Measurements from ENCODE around the gene ANKMY1.

ANKMY1 gene

DNA sequence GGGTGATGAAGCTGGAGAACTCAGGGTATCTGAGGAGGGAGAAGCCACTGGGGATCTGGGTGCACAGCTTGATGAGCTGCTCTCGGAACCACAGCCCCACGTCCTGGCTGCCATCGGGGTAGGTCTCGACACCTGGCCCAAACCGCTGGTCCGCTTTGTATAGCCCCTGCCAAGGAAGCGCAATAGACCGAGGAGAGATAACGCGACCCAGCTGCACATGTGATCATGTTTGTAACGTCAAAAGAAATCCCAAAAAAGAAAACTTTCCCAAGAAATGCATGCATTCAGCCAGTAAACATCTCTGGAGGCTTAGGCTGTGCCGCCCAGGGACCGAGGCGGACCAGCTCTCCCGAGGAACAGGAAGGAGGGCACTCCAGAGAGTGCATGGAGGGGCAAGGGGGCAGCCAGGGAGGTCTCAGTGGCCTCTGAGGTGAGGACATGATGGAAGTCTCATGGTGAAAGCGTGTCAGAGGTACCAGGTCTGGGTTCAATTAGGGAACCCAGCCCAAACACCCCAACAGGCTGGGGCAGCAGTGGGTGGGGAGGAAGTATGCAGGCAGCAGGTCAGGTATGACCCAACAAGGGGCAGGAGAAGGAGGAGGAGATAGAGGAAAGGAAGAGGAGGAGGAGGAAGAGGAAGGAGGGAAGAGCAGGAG, 28.3 kb downstream of the ANKMY1 start:
- H3K27me3 ChIP-seq: no peaks in the 10 kb centered on the region
- H3K4me3 ChIP-seq: no peak overlapping the region
- no peak for DNase-seq
- TF ChIP-seq, protein P1, sequence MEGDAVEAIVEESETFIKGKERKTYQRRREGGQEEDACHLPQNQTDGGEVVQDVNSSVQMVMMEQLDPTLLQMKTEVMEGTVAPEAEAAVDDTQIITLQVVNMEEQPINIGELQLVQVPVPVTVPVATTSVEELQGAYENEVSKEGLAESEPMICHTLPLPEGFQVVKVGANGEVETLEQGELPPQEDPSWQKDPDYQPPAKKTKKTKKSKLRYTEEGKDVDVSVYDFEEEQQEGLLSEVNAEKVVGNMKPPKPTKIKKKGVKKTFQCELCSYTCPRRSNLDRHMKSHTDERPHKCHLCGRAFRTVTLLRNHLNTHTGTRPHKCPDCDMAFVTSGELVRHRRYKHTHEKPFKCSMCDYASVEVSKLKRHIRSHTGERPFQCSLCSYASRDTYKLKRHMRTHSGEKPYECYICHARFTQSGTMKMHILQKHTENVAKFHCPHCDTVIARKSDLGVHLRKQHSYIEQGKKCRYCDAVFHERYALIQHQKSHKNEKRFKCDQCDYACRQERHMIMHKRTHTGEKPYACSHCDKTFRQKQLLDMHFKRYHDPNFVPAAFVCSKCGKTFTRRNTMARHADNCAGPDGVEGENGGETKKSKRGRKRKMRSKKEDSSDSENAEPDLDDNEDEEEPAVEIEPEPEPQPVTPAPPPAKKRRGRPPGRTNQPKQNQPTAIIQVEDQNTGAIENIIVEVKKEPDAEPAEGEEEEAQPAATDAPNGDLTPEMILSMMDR (IDR thresholded peaks at IDR 0.05): no peak
- peaks cover 0 to 23% (median 4%) of the 10 kb centered on the region in 3 donors for H3K9me3 ChIP-seq
- H3K36me3 ChIP-seq: peaks cover 36 to 51% (median 43%) of the 10 kb centered on the region in 3 donors
- H3K27ac ChIP-seq: no peak overlapping the region
- H3K4me1 ChIP-seq: no peaks in the 10 kb centered on the region
- intact Hi-C loops (cut with DNase I; ENCODE audit: low total_unique reads): loop anchor here (10.0 kb wide), 1 partner anchor 175 kb away; no protein-coding TSS in a partner anchor

DNA sequence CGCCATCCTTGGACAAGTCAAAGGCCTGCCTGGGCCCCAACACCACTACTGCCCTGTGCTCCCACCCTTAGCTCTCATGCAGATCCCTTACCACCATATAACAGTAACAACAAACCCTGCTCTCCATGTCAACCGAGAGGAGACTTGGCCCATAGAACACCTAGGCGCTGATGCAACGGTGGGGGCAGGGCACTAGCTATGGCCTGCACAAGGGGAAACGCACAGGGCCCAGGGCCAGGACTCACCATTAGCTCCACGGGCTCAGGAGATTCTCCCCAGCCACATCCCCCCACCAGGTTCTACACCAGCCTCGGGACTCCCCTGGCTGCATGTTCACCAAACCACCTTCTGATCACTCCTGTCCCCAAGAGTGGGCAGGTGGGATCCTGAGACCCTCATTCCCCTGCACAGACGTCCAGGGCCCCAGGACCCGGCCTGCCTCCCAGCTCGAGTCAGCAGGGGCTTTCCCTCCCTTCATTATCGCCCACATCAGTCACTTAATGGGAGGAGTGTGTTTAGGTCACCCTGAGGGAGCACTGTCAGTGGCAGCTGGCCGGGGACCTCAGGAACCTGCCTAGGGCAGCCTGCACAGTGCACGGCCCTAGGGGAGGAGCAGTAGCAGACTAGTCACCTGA, 29.3 kb downstream of the ANKMY1 start:
- H3K9me3 ChIP-seq: peaks cover 0 to 23% (median 4%) of the 10 kb centered on the region in 3 donors
- H3K4me1 ChIP-seq: no peaks in the 10 kb centered on the region
- DNase-seq: no peak
- H3K4me3 ChIP-seq: no peak overlapping the region
- no peaks in the 10 kb centered on the region for H3K27me3 ChIP-seq
- TF ChIP-seq, protein P1 (IDR thresholded peaks at IDR 0.05): no peak
- H3K36me3 ChIP-seq: peaks cover 45 to 60% (median 47%) of the 10 kb centered on the region in 3 donors
- intact Hi-C loops (cut with DNase I; ENCODE audit: low total_unique reads): loop anchor here (10.0 kb wide), 1 partner anchor 176 kb away; no protein-coding TSS in a partner anchor
- no peak overlapping the region for H3K27ac ChIP-seq

DNA sequence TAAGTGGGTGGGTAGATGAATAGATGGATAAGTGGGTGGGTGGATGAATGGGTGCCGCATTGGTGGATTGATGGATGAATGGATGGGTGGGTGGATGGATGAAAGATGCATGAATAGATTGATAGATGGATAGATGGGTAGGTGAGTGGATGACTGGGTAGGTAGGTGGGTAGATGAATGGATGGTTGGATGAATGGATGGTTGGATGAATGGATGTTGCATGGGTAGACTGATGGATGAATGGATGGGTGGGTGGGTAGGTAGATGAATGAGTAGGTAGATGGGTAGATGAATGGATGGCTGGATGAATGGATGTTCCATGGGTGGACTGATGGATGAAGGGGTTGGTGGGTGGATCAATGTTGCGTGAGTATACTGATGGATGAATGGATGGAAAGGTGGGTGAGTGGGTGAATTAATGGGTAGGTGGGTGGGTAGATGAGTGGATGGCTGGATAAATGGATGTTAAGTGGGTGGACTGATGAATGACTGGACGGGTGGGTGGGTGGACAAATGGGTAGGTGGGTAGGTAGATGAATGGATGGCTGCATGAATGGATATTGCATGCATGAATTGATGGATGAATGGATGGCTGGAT, 30.5 kb downstream of the ANKMY1 start:
- no peak for DNase-seq
- intact Hi-C loops (cut with DNase I; ENCODE audit: low total_unique reads): loop anchor here (10.0 kb wide), 1 partner anchor 178 kb away; no protein-coding TSS in a partner anchor
- H3K36me3 ChIP-seq: peaks cover 45 to 70% (median 54%) of the 10 kb centered on the region in 3 donors

DNA sequence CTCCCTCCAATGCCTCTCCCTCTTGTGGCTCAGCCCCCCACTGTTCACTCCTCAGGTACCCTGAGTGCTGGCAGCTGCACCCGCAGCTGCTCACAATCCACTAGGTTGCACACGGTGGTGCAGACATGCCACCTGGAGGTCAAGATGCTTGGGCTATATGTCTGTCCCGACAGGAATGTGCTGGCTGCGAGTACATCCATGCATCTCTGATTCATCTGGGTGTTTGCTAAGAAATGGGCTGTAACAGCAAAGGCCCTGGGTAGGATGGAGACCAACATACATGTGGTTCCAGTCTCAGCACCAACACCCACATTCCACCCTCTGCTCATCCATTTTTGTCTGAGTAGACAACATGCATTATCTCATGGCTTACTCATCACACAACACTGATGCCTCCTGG, 31.3 kb downstream of the ANKMY1 start:
- no peak for DNase-seq
- TF ChIP-seq, protein P1 (IDR thresholded peaks at IDR 0.05): no peak
- Histone ChIP-seq H3K9me3 (peaks cover 0 to 8% (median 0%) of the 10 kb centered on the region in 3 donors), H3K27me3 (no peaks in the 10 kb centered on the region), H3K27ac (no peak overlapping the region), H3K4me3 (no peak overlapping the region), H3K4me1 (no peaks in the 10 kb centered on the region), H3K36me3 (peaks cover 41 to 68% (median 55%) of the 10 kb centered on the region in 3 donors)
- intact Hi-C loops (cut with DNase I; ENCODE audit: low total_unique reads): loop anchor here (10.0 kb wide), 1 partner anchor 178 kb away; no protein-coding TSS in a partner anchor

More for the DNA sequence above, 30.5 kb downstream of the ANKMY1 start:
- H3K9me3 ChIP-seq: peaks cover 0 to 15% (median 3%) of the 10 kb centered on the region in 3 donors
- no peaks in the 10 kb centered on the region for H3K4me1 ChIP-seq
- no peak overlapping the region for H3K27ac ChIP-seq
- TF ChIP-seq, protein P1 (IDR thresholded peaks at IDR 0.05): no peak
- H3K4me3 ChIP-seq: no peak overlapping the region
- H3K27me3 ChIP-seq: no peaks in the 10 kb centered on the region

DNA sequence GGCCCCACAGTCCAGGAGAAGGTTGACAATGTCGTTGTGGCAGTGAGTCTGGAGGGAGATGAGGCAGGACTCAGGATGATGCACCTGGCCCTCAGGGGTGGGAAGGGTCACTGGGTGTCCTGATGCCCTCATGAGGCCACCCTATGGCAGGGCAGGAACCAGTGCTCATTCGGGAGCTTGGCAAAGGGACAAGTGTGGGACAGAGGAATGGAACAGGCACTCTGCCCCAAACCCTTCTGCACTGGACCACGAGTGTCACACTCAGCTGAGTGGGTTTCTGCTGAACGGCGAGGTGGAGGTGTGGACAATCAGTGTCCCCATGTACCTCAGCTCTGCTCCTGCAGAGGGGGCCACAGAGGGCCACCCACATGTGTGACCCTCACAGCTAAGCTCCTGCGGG, 32.0 kb downstream of the ANKMY1 start:
- TF ChIP-seq, protein P1 (IDR thresholded peaks at IDR 0.05): no peak
- no peak for DNase-seq
- Histone ChIP-seq H3K4me3 (no peak overlapping the region), H3K4me1 (no peaks in the 10 kb centered on the region), H3K27me3 (peaks cover 0 to 3% of the 10 kb centered on the region in 2 donors), H3K27ac (no peak overlapping the region), H3K36me3 (peaks cover 41 to 63% (median 51%) of the 10 kb centered on the region in 3 donors), H3K9me3 (peaks cover 0 to under 1% (median 0%) of the 10 kb centered on the region in 3 donors)
- intact Hi-C loops (cut with DNase I; ENCODE audit: low total_unique reads): loop anchor here (10.0 kb wide), 1 partner anchor 179 kb away; no protein-coding TSS in a partner anchor
